ENCODE results near the gene GTF2H3.

The GTF2H3 gene

DNA sequence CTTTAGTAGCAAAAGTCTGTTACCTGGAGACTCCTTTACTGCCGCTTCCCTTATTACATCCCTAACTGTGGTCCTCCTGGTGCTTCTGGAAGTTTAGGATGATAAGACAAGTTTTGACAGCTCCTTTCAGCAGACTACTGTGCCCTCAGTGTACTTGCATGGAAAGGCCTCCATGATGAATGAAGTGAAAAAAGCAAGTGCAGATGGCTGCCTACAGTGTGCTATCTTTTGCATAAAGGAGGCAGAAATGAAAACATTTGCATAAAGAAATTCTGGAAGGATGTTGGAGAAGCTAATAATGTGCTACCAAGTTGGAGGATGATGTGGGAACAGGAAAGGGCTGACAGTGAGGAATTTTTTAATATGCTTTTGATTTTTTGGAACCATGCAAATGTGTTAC, 41.8 kb downstream of the GTF2H3 start:
- no peak for TF ChIP-seq RAD21 (IDR thresholded peaks at IDR 0.05; ENCODE audit: low read depth)
- TF ChIP-seq, protein P1, sequence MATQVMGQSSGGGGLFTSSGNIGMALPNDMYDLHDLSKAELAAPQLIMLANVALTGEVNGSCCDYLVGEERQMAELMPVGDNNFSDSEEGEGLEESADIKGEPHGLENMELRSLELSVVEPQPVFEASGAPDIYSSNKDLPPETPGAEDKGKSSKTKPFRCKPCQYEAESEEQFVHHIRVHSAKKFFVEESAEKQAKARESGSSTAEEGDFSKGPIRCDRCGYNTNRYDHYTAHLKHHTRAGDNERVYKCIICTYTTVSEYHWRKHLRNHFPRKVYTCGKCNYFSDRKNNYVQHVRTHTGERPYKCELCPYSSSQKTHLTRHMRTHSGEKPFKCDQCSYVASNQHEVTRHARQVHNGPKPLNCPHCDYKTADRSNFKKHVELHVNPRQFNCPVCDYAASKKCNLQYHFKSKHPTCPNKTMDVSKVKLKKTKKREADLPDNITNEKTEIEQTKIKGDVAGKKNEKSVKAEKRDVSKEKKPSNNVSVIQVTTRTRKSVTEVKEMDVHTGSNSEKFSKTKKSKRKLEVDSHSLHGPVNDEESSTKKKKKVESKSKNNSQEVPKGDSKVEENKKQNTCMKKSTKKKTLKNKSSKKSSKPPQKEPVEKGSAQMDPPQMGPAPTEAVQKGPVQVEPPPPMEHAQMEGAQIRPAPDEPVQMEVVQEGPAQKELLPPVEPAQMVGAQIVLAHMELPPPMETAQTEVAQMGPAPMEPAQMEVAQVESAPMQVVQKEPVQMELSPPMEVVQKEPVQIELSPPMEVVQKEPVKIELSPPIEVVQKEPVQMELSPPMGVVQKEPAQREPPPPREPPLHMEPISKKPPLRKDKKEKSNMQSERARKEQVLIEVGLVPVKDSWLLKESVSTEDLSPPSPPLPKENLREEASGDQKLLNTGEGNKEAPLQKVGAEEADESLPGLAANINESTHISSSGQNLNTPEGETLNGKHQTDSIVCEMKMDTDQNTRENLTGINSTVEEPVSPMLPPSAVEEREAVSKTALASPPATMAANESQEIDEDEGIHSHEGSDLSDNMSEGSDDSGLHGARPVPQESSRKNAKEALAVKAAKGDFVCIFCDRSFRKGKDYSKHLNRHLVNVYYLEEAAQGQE (IDR thresholded peaks at IDR 0.05; ENCODE audit: low read depth), result no peak
- TF ChIP-seq YY1 (IDR thresholded peaks at IDR 0.05; ENCODE audit: low read depth), result no peak
- TF ChIP-seq CREB1 (IDR thresholded peaks at IDR 0.05; ENCODE audit: low read depth), result no peak

DNA sequence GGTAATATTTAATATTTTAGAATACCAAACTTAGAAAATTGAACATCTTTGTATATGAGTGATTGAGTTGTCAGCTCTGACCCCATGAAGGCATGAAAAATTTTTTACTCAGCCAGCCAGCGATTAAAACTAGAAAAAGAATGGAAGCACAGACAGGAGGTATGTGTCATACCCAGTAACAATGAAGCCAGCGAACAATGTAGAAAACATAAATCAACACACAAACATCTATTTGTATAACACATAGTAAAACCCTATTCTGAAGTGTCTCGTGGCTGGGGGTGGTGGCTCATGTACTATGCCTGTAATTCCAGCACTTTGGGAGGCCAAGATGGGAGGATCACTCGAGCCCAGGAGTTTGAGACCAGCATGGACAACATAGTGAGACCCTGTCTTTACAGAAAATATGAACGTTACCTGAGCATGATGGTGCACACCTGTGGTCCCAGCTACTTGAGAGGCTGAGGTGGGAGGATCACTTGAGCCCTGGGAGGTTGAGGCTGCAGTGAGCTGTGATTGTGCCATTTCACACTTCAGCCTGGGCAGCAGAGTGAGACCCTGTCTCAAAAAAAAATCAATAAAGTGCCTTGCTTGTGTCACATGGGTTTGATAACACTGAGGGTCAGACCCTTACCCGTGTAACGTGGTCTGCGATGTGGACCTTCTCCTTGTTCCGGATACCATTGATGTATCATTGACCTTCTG, 43.1 kb downstream of the GTF2H3 start:
- TF ChIP-seq EP300 (IDR thresholded peaks at IDR 0.05; ENCODE audit: borderline replicate concordance) (no peak), TCF12 (IDR thresholded peaks at IDR 0.05; ENCODE audit: low read depth) (no peak), CEBPB (IDR thresholded peaks at IDR 0.05) (no peak), ZBTB7A (IDR thresholded peaks at IDR 0.05; ENCODE audit: low read depth) (no peak), FOXM1 (IDR thresholded peaks at IDR 0.05; ENCODE audit: borderline replicate concordance, low read depth) (no peak), YY1 (IDR thresholded peaks at IDR 0.05; ENCODE audit: low read depth) (no peak), RAD21 (IDR thresholded peaks at IDR 0.05; ENCODE audit: low read depth) (no peak), TEAD4 (IDR thresholded peaks at IDR 0.05) (no peak)
- TF ChIP-seq, protein P2, sequence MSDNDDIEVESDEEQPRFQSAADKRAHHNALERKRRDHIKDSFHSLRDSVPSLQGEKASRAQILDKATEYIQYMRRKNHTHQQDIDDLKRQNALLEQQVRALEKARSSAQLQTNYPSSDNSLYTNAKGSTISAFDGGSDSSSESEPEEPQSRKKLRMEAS (IDR thresholded peaks at IDR 0.05), result no peak
- TF ChIP-seq, protein P3, sequence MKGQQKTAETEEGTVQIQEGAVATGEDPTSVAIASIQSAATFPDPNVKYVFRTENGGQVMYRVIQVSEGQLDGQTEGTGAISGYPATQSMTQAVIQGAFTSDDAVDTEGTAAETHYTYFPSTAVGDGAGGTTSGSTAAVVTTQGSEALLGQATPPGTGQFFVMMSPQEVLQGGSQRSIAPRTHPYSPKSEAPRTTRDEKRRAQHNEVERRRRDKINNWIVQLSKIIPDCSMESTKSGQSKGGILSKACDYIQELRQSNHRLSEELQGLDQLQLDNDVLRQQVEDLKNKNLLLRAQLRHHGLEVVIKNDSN (IDR thresholded peaks at IDR 0.05), result no peak

DNA sequence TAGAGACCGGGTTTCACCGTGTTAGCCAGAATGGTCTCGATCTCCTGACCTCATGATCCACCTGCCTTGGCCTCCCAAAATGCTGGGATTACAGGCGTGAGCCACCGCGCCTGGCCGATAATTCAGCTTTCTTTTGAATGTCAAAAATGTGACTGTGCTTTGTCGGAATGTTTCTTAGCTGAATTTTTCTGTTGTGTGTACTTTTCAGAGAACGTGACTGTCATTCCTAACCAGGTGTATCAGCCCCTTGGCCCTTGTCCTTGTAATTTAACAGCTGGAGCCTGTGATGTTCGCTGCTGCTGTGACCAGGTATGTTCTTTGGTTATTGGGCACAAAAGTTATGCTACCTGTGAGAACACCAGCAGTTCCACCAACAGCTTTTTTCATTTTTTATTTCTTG, 45.4 kb downstream of the GTF2H3 start:
- no peak for TF ChIP-seq ZBTB7A (IDR thresholded peaks at IDR 0.05; ENCODE audit: low read depth)
- TF ChIP-seq CEBPB (IDR thresholded peaks at IDR 0.05), result no peak
- no peak for TF ChIP-seq EP300 (IDR thresholded peaks at IDR 0.05; ENCODE audit: borderline replicate concordance)
- TF ChIP-seq TAF1 (IDR thresholded peaks at IDR 0.05; ENCODE audit: low read depth), result no peak
- no peak for TF ChIP-seq RAD21 (IDR thresholded peaks at IDR 0.05; ENCODE audit: low read depth)

GRCh38 chr12:123681605-123682004, 48.0 kb downstream of the GTF2H3 start:
- TF ChIP-seq YY1 (IDR thresholded peaks at IDR 0.05; ENCODE audit: low read depth), result no peak
- TF ChIP-seq ZBTB7A (IDR thresholded peaks at IDR 0.05; ENCODE audit: low read depth), result no peak
- no peak for TF ChIP-seq CREB1 (IDR thresholded peaks at IDR 0.05; ENCODE audit: low read depth)
- TF ChIP-seq, protein P3 (IDR thresholded peaks at IDR 0.05), result no peak
- TF ChIP-seq, protein P2 (IDR thresholded peaks at IDR 0.05), result no peak
- TF ChIP-seq CEBPB (IDR thresholded peaks at IDR 0.05), result no peak
- no peak for TF ChIP-seq NFIC (IDR thresholded peaks at IDR 0.05)
- no peak for TF ChIP-seq EP300 (IDR thresholded peaks at IDR 0.05; ENCODE audit: borderline replicate concordance)
- no peak for TF ChIP-seq FOXM1 (IDR thresholded peaks at IDR 0.05; ENCODE audit: borderline replicate concordance, low read depth)
- TF ChIP-seq, protein P1 (IDR thresholded peaks at IDR 0.05; ENCODE audit: low read depth), result no peak
- TF ChIP-seq TEAD4 (IDR thresholded peaks at IDR 0.05), result no peak
- no peak for TF ChIP-seq RAD21 (IDR thresholded peaks at IDR 0.05; ENCODE audit: low read depth)
- no peak for TF ChIP-seq TCF12 (IDR thresholded peaks at IDR 0.05; ENCODE audit: low read depth)

DNA sequence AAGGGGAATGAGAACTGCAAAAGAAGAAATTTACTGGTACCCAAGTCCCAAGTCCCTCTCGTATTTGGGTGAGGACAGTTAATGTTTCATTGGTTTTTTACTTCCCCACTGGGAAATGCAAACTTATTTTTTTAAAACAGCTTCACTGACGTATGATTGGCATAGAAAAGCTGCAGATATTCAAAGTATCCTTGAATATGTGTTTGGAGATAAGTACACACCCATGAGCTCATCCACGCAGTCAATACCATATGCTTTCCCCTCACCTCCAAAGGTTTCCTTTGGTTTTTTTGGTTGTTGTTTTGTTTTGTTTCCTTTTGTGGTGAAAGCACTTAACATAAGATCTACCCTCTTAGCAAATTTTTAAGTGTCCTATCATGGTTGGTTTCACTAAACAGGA, 50.3 kb downstream of the GTF2H3 start:
- TF ChIP-seq TCF12 (IDR thresholded peaks at IDR 0.05; ENCODE audit: low read depth) (no peak), EGR1 (IDR thresholded peaks at IDR 0.05) (no peak), TEAD4 (IDR thresholded peaks at IDR 0.05) (no peak), CREB1 (IDR thresholded peaks at IDR 0.05; ENCODE audit: low read depth) (no peak), EP300 (IDR thresholded peaks at IDR 0.05; ENCODE audit: borderline replicate concordance) (no peak), FOXM1 (IDR thresholded peaks at IDR 0.05; ENCODE audit: borderline replicate concordance, low read depth) (no peak), RAD21 (IDR thresholded peaks at IDR 0.05; ENCODE audit: low read depth) (no peak), CEBPB (IDR thresholded peaks at IDR 0.05) (no peak), ZBTB7A (IDR thresholded peaks at IDR 0.05; ENCODE audit: low read depth) (no peak), TAF1 (IDR thresholded peaks at IDR 0.05; ENCODE audit: low read depth) (no peak), YY1 (IDR thresholded peaks at IDR 0.05; ENCODE audit: low read depth) (no peak), NFIC (IDR thresholded peaks at IDR 0.05) (no peak)
- TF ChIP-seq, protein P3 (IDR thresholded peaks at IDR 0.05), result no peak
- TF ChIP-seq, protein P2 (IDR thresholded peaks at IDR 0.05), result no peak
- TF ChIP-seq, protein P1 (IDR thresholded peaks at IDR 0.05; ENCODE audit: low read depth), result no peak
